ENCODE data around the gene BRCA2.

The BRCA2 gene

DNA sequence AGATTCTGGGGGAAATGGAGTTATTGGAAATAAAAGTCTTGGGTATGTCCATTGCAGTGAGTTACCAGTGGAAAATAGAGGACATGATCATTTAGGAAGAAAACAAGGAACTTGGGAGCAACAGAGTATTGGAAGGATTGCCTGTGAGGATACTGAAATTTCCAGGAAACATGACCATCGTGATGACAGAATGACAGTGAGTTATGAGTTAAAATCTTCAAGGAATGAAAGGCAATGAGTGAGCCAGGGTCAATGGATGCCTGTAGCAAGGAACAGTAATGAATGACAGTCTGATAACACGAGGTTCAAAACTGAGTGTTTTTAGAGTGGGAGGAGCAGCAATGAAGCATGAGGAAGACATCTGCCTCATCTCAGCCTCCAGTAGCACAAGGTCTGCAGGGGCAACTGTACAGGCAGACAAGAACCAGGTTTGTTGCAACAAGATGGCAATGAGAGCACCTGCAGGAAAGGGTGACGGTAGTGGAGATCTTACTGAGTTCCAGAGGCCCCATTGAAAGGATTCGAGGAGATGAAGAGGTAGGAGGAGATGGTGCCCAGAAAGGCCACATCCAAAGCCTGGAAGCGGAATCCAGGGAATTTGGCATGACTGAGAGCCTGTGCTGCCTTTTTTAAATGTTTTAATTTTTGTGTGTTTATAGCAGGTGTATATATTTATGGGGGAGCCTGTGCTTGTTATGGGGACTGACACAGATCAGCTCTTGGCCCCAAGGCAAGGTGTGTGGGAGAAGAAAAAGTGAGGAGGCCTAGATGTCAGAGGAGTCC, 68.7 kb downstream of the BRCA2 start:
- H3K4me3 ChIP-seq (ENCODE audit: insufficient read depth, low read depth, low read length), result no peak overlapping the region
- H3K27ac ChIP-seq (ENCODE audit: insufficient read depth, low read depth, low read length, poor library complexity, severe bottlenecking), result no peak overlapping the region
- no peaks in the 10 kb centered on the region for H3K27me3 ChIP-seq (ENCODE audit: control insufficient read depth, insufficient read depth, low read length, poor library complexity, severe bottlenecking)
- 83 to 88% methylated on average over 5 of the region's 5 CpGs for WGBS, 2 experiments
- H3K36me3 ChIP-seq (ENCODE audit: control insufficient read depth, insufficient read depth, low read length), result peaks cover 26% of the 10 kb centered on the region
- no peaks in the 10 kb centered on the region for H3K4me1 ChIP-seq (ENCODE audit: control insufficient read depth, insufficient read depth, low read length)
- H3K9me3 ChIP-seq (ENCODE audit: control insufficient read depth, low read length), result no peaks in the 10 kb centered on the region

DNA sequence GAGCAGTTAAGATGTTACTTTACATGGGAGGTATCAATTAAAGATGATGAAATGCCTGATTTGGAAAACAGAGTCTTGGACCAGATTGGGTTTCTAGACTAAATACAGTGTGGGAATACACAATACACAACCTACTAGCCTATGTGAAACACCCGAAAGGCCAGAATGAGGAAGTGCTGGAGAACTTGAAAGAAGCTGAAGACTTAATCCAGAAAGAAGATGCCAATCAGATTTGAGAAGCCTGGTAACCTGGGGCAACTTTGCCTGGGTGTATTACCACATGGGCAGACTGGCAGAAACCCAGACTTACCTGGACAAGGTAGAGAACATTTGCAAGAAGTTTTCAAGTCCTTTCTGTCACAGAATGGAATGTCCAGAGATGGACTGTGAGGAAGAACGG, 69.4 kb downstream of the BRCA2 start:
- no peaks in the 10 kb centered on the region for H3K9me3 ChIP-seq (ENCODE audit: control insufficient read depth, low read length)
- 97 to 98% methylated on average over 2 of the region's 2 CpGs for WGBS, 2 experiments
- H3K27me3 ChIP-seq (ENCODE audit: control insufficient read depth, insufficient read depth, low read length, poor library complexity, severe bottlenecking), result no peaks in the 10 kb centered on the region
- no peak overlapping the region for H3K4me3 ChIP-seq (ENCODE audit: insufficient read depth, low read depth, low read length)
- H3K36me3 ChIP-seq (ENCODE audit: control insufficient read depth, insufficient read depth, low read length), result peaks cover 26% of the 10 kb centered on the region
- H3K4me1 ChIP-seq (ENCODE audit: control insufficient read depth, insufficient read depth, low read length), result no peaks in the 10 kb centered on the region
- no peak overlapping the region for H3K27ac ChIP-seq (ENCODE audit: insufficient read depth, low read depth, low read length, poor library complexity, severe bottlenecking)

DNA sequence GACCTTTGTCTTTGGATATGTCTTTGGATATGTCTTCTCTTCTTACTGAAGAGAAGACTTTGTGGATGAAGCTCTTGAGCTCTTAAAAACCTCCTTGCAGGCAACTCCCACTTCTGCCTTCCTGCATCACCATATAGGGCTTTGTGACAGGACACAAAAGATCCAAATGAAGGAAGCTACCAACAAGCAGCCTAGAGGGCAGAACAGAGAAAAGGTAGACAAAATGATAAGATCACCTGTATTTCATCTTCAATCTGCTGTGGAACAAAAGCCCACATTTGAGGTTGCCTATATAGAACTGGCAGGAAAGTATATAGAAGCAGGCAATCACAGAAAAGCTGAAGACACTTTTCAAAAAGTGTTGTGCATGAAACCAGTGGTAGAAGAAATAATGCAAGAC, 70.1 kb downstream of the BRCA2 start:
- Histone ChIP-seq H3K9me3 (ENCODE audit: control insufficient read depth, low read length) (no peaks in the 10 kb centered on the region), H3K4me1 (ENCODE audit: control insufficient read depth, insufficient read depth, low read length) (no peaks in the 10 kb centered on the region), H3K27me3 (ENCODE audit: control insufficient read depth, insufficient read depth, low read length, poor library complexity, severe bottlenecking) (no peaks in the 10 kb centered on the region), H3K27ac (ENCODE audit: insufficient read depth, low read depth, low read length, poor library complexity, severe bottlenecking) (no peak overlapping the region), H3K4me3 (ENCODE audit: insufficient read depth, low read depth, low read length) (no peak overlapping the region), H3K36me3 (ENCODE audit: control insufficient read depth, insufficient read depth, low read length) (peaks cover 26% of the 10 kb centered on the region)

DNA sequence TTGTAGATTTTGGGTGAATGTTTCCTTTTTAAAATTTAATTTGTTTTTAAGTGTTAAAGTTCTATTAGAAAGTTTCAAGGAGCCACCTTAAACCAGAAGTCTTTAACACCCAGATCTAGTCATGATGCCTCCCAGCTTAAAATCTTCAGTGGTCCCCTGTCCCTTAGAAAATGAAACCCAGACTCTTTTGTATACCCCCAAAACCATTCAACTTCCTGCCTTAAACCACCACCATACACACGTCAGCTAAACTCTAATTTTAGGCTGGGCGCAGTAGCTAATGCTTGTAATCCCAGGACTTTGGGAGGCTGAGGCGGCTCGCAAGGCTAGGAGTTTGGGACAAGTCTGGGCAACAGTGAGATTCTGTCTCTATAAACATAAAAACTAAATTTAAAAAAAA, 74.7 kb downstream of the BRCA2 start:
- WGBS, 2 experiments, result 78 to 87% methylated on average over 4 of the region's 4 CpGs
- peaks cover 7% of the 10 kb centered on the region for H3K36me3 ChIP-seq (ENCODE audit: control insufficient read depth, insufficient read depth, low read length)
- no peak overlapping the region for H3K4me3 ChIP-seq (ENCODE audit: insufficient read depth, low read depth, low read length)
- no peak overlapping the region for H3K27ac ChIP-seq (ENCODE audit: insufficient read depth, low read depth, low read length, poor library complexity, severe bottlenecking)
- H3K4me1 ChIP-seq (ENCODE audit: control insufficient read depth, insufficient read depth, low read length), result no peaks in the 10 kb centered on the region
- H3K9me3 ChIP-seq (ENCODE audit: control insufficient read depth, low read length), result no peaks in the 10 kb centered on the region
- no peaks in the 10 kb centered on the region for H3K27me3 ChIP-seq (ENCODE audit: control insufficient read depth, insufficient read depth, low read length, poor library complexity, severe bottlenecking)

DNA sequence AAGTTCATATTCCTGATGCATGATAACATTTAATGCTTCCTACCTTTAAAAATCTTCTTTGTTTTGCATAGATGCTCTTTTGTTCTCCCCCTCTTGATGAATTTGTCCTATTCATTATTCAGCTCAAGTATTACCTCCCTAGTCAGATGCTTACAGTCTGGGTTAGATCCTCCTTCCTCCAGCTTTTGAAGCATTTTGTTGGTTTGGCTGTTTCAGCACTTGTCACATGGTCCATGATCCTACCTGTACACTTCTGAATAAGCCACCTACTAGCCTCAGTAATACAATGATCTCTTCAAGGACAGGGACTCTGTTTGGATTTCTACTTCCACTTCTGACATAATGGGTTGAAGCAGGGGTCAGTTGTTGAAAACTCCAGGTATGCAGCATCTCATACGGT, 75.2 kb downstream of the BRCA2 start:
- Histone ChIP-seq H3K36me3 (ENCODE audit: control insufficient read depth, insufficient read depth, low read length) (peaks cover 3% of the 10 kb centered on the region), H3K27ac (ENCODE audit: insufficient read depth, low read depth, low read length, poor library complexity, severe bottlenecking) (no peak overlapping the region), H3K4me1 (ENCODE audit: control insufficient read depth, insufficient read depth, low read length) (no peaks in the 10 kb centered on the region), H3K4me3 (ENCODE audit: insufficient read depth, low read depth, low read length) (no peak overlapping the region), H3K27me3 (ENCODE audit: control insufficient read depth, insufficient read depth, low read length, poor library complexity, severe bottlenecking) (no peaks in the 10 kb centered on the region), H3K9me3 (ENCODE audit: control insufficient read depth, low read length) (no peaks in the 10 kb centered on the region)
- 86 to 92% methylated on average over 1 of the region's 1 CpG for WGBS, 2 experiments

DNA sequence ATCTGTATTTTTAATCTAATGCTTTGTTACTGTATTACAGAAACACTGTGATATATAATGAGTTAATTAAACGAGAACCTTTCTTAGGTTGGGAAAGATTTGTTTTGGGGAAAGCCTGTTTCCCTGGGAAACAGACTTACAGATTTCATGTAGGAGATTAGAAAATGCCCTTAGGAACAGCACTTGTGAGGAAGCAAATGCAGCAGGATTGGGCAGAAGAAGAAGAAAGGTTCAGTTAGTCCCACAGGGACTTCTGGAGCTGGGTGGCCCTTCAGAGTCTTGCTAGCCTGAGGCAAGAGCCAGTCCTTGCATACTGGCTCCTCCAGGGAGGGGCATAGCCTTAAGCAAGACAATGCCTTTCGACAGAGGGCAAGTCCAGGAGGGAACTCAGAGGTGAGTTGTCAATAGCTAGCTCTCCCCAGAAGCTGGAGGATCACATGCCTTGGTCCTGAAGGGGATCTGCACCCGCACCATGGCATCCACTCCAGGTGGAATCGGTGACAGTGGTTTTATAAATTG, 75.9 kb downstream of the BRCA2 start:
- no peak overlapping the region for H3K4me3 ChIP-seq (ENCODE audit: insufficient read depth, low read depth, low read length)
- H3K9me3 ChIP-seq (ENCODE audit: control insufficient read depth, low read length), result no peaks in the 10 kb centered on the region
- no peaks in the 10 kb centered on the region for H3K4me1 ChIP-seq (ENCODE audit: control insufficient read depth, insufficient read depth, low read length)
- H3K27ac ChIP-seq (ENCODE audit: insufficient read depth, low read depth, low read length, poor library complexity, severe bottlenecking), result no peak overlapping the region
- H3K27me3 ChIP-seq (ENCODE audit: control insufficient read depth, insufficient read depth, low read length, poor library complexity, severe bottlenecking), result no peaks in the 10 kb centered on the region
- H3K36me3 ChIP-seq (ENCODE audit: control insufficient read depth, insufficient read depth, low read length), result no peaks in the 10 kb centered on the region
- WGBS, 2 experiments, result 53 to 54% methylated on average over 4 of the region's 4 CpGs

DNA sequence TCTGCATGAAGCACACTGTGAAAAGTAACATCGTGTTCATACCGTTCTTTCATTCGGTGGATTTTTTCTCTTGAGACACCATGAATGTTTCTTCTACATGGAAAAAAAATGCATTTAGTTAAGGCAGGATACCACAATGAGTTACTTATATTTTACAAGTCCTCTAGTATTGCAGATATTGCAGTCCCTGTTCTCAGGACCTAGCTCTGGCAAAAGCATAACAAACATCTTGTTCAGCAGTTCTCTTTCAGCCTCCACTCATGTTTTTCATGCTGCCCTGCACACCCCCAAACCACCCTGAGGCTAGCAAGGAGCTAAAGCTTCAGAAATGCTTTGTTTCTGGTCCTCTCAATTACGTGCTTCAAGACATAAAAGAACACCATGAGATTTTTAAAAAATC, 87.8 kb downstream of the BRCA2 start:
- Histone ChIP-seq H3K4me1 (ENCODE audit: control insufficient read depth, insufficient read depth, low read length) (no peaks in the 10 kb centered on the region), H3K4me3 (ENCODE audit: insufficient read depth, low read depth, low read length) (no peak overlapping the region), H3K36me3 (ENCODE audit: control insufficient read depth, insufficient read depth, low read length) (peaks cover 3% of the 10 kb centered on the region), H3K9me3 (ENCODE audit: control insufficient read depth, low read length) (no peaks in the 10 kb centered on the region), H3K27me3 (ENCODE audit: control insufficient read depth, insufficient read depth, low read length, poor library complexity, severe bottlenecking) (no peaks in the 10 kb centered on the region), H3K27ac (ENCODE audit: insufficient read depth, low read depth, low read length, poor library complexity, severe bottlenecking) (no peak overlapping the region)
- WGBS, 2 experiments, result 92 to 100% methylated on average over 3 to 4 of the region's 4 CpGs

DNA sequence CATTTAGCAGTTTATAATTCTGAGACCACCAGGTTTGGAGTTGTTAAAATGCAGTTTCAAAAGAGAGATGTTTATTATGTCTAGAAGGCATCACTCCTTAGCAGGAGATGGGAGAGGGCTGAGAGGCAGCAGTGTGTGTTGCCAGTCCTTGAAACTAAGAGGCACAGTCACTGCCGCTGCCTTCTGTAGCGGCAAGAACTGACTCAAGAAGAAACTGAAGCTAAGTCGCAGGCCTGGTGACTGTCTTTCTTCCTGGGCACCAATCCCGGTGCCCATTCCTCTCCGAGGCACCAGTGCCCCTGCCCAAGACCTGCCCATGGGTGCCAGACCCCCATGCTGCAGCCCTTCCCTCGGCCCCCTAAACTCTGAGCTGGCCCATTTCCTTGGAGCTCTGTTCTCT, 92.5 kb downstream of the BRCA2 start:
- no peaks in the 10 kb centered on the region for H3K9me3 ChIP-seq (ENCODE audit: control insufficient read depth, low read length)
- H3K27ac ChIP-seq (ENCODE audit: insufficient read depth, low read depth, low read length, poor library complexity, severe bottlenecking), result no peak overlapping the region
- H3K4me1 ChIP-seq (ENCODE audit: control insufficient read depth, insufficient read depth, low read length), result peaks cover 6% of the 10 kb centered on the region
- H3K4me3 ChIP-seq (ENCODE audit: insufficient read depth, low read depth, low read length), result no peak overlapping the region
- peaks cover 15% of the 10 kb centered on the region for H3K27me3 ChIP-seq (ENCODE audit: control insufficient read depth, insufficient read depth, low read length, poor library complexity, severe bottlenecking)
- H3K36me3 ChIP-seq (ENCODE audit: control insufficient read depth, insufficient read depth, low read length), result no peaks in the 10 kb centered on the region
- 92 to 93% methylated on average over 6 of the region's 6 CpGs for WGBS, 2 experiments

DNA sequence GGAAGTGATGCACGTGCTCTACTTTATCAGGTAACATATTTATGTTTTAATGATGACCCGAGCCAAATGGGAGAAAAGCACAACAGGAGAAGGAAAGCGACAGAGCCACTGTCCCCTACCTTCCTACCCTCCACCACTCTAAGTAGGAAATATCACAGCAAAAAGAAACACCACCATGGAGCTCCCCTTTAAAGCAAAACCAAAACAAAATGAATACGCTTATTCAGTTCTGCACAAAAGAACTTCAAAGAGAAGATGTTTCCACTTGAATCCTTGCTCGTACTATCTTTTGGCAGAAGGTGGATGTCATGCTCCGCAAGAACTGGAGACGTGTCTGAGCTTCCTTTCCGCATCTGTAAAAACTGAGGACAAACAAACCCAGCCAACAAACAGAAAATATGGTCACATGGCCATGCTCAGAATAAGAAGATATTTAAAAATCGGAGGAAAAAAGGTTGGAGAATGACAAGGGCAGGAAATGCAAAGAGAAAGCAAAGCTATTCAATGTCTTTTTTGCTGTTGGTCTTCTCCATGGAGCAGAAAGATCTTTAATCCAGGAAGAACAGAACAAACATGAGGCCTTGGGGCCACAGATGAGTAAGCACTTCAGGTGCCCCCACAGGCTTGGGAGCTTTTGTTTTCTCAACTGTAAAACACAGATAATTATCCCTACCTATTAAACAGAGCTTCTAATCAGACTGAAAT, 93.1 kb downstream of the BRCA2 start:
- Histone ChIP-seq H3K9me3 (ENCODE audit: control insufficient read depth, low read length) (no peaks in the 10 kb centered on the region), H3K4me3 (ENCODE audit: insufficient read depth, low read depth, low read length) (no peak overlapping the region), H3K36me3 (ENCODE audit: control insufficient read depth, insufficient read depth, low read length) (no peaks in the 10 kb centered on the region), H3K27me3 (ENCODE audit: control insufficient read depth, insufficient read depth, low read length, poor library complexity, severe bottlenecking) (peaks cover 15% of the 10 kb centered on the region), H3K4me1 (ENCODE audit: control insufficient read depth, insufficient read depth, low read length) (peaks cover 6% of the 10 kb centered on the region), H3K27ac (ENCODE audit: insufficient read depth, low read depth, low read length, poor library complexity, severe bottlenecking) (no peak overlapping the region)
- WGBS, 2 experiments, result 88 to 90% methylated on average over 8 to 9 of the region's 9 CpGs

DNA sequence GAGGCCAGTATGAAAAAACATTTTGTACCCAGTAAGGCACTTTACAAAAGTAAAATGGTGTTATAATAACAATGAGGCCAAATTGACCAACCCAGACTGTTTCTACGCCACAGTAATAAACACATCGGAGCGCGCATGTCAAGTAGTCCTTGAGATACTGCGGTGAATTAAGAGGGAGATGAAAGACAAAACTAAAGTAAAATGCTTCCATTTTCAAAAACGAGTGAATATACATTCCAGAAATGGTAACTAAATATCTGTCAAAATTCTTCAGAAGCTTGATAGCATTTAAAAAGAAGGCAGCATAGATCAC, 93.6 kb downstream of the BRCA2 start:
- Histone ChIP-seq H3K4me1 (ENCODE audit: control insufficient read depth, insufficient read depth, low read length) (peaks cover 6% of the 10 kb centered on the region), H3K36me3 (ENCODE audit: control insufficient read depth, insufficient read depth, low read length) (no peaks in the 10 kb centered on the region), H3K27ac (ENCODE audit: insufficient read depth, low read depth, low read length, poor library complexity, severe bottlenecking) (no peak overlapping the region), H3K27me3 (ENCODE audit: control insufficient read depth, insufficient read depth, low read length, poor library complexity, severe bottlenecking) (peaks cover 15% of the 10 kb centered on the region), H3K9me3 (ENCODE audit: control insufficient read depth, low read length) (no peaks in the 10 kb centered on the region), H3K4me3 (ENCODE audit: insufficient read depth, low read depth, low read length) (no peak overlapping the region)
- WGBS, 2 experiments, result 96 to 98% methylated on average over 6 of the region's 6 CpGs

All from ectodermal cell (in vitro differentiated cells).